T-cell (primary cell): ENCODE data around the gene ARF1. TPM values are rescaled to one million over a fixed set of nuclear protein-coding genes. Genes with fewer than 3 reads are reported as not detected.

Experiments used
- ATAC-seq, 4 experiments: fragments of 200-7000 bp in 3 of 4; fragments of 150-1000 bp in 1 of 4; cut with Tn5 transposase; replicated peaks in 1 of 4; 1 replicate in 3 of 4; 2 replicates in 1 of 4; pipeline ENCODE4 v1.10.0; 2021; ENCODE audit warnings: moderate library complexity in 3 of 4, mild to moderate bottlenecking in 2 of 4, moderate number of reproducible peaks in 1 of 4
- CTCF ChIA-PET, 2 donors: fragments of 300-600 bp; sonication (Branson Sonifier 250); formaldehyde crosslinking; loops; one replicate each; lab custom pipeline; 2022; ENCODE audit warnings: antibody characterized with exemption in 2 of 2; lab: Charles Lee
- POLR2A ChIA-PET, 2 donors: fragments of 300-600 bp; sonication (Branson Sonifier 250); formaldehyde crosslinking; loops; one replicate each; lab custom pipeline; 2022; ENCODE audit warnings: antibody characterized with exemption in 2 of 2; lab: Charles Lee
- DNase-seq, 35 experiments: peaks; one replicate each; pipeline versions ENCODE4 v3.0.0 to v3.0.0-alpha.2; 2013 to 2023
- H3K27ac ChIP-seq: one replicate; pipeline ENCODE4 v1.5.1; 2013; ENCODE audit warnings: low read length
- H3K27me3 ChIP-seq, 2 experiments: replicated peaks in 1 of 2; 1 replicate in 1 of 2; 2 replicates in 1 of 2; pipeline versions ENCODE4 v1.6.1 to v1.7.0; 2013; ENCODE audit warnings: low read length in 1 of 2, mixed read lengths in 1 of 2; ENCODE audit not compliant: control insufficient read depth in 2 of 2, insufficient read depth in 2 of 2; ENCODE audit errors: extremely low read depth in 1 of 2
- H3K36me3 ChIP-seq, 2 donors: 1 replicate in 1 of 2; 2 replicates in 1 of 2; pipeline versions ENCODE4 v1.6.1 to v1.7.0; 2013; ENCODE audit warnings: low read length in 1 of 2; ENCODE audit not compliant: control insufficient read depth in 2 of 2, insufficient read depth in 1 of 2; ENCODE audit errors: extremely low read depth in 1 of 2
- H3K4me1 ChIP-seq, 2 experiments: 1 replicate in 1 of 2; 2 replicates in 1 of 2; pipeline versions ENCODE4 v1.6.1 to v1.7.0; 2013; ENCODE audit warnings: low read length in 2 of 2, mixed read lengths in 1 of 2; ENCODE audit not compliant: insufficient read depth in 2 of 2, control insufficient read depth in 1 of 2; ENCODE audit errors: extremely low read depth in 1 of 2
- H3K4me3 ChIP-seq, 2 donors: 1 replicate in 1 of 2; 2 replicates in 1 of 2; pipeline versions ENCODE4 v1.5.1 to v1.7.0; 2013; ENCODE audit warnings: mild to moderate bottlenecking in 2 of 2, low read length in 1 of 2, moderate library complexity in 1 of 2; ENCODE audit not compliant: control insufficient read depth in 1 of 2; ENCODE audit errors: extremely low read depth in 1 of 2
- H3K9me3 ChIP-seq: 2 replicates; pipeline ENCODE4 v1.7.0; 2013
- H3K27ac Mint-ChIP-seq, 2 donors: one replicate each; pipeline ENCODE4 v1.8.0; 2020 to 2021; ENCODE audit warnings: mild to moderate bottlenecking in 2 of 2, mixed read lengths in 2 of 2
- H3K27me3 Mint-ChIP-seq, 2 donors: one replicate each; pipeline ENCODE4 v1.8.0; 2021 to 2022; ENCODE audit warnings: mixed read lengths in 2 of 2
- H3K36me3 Mint-ChIP-seq: one replicate; pipeline ENCODE4 v1.8.0; 2021; ENCODE audit warnings: mixed read lengths
- H3K4me1 Mint-ChIP-seq, 3 donors: one replicate each; pipeline ENCODE4 v1.8.0; 2020 to 2022; ENCODE audit warnings: mixed read lengths in 3 of 3, mild to moderate bottlenecking in 1 of 3
- H3K4me3 Mint-ChIP-seq, 3 donors: one replicate each; pipeline ENCODE4 v1.8.0; 2020 to 2022; ENCODE audit warnings: mild to moderate bottlenecking in 3 of 3, mixed read lengths in 3 of 3, moderate library complexity in 3 of 3
- H3K9me3 Mint-ChIP-seq, 3 donors: one replicate each; pipeline ENCODE4 v1.8.0; 2020 to 2022; ENCODE audit warnings: mixed read lengths in 3 of 3
- WGBS: methylation state at CpG from one replicate; pipeline ENCODE4 v1.1.5; 2013; ENCODE audit warnings: missing lambda C conversion rate; ENCODE audit not compliant: insufficient coverage; 5-methylcytosine and 5-hydroxymethylcytosine counted together
- total RNA-seq, 35 experiments: library from RNA in 6 of 35; stranded (reverse) in 6 of 35; fragments of 120-200 nt in 1 of 35; gene quantifications; one replicate each; pipeline versions ENCODE4 v1.2.1 to v1.2.4 and lab custom pipeline; 2013 to 2026

ARF1 gene
- total RNA-seq, 5 donors from 2014 or later (not counting 1 experiment from before 2014, with no cell fraction given): 232 to 309 (median 258) TPM

- CTCF ChIA-PET: no interaction called here
- ATAC-seq (no peak), DNase-seq (no peak)
- POLR2A ChIA-PET: interaction anchor here (0.5 to 0.6 kb wide), 2 partner anchors 13 to 32 kb away, joined by 3 read pairs; no protein-coding TSS in a partner anchor
- Histone ChIP-seq H3K4me3 (no peak overlapping the region), H3K4me1 (peaks cover 0 to 2% of the 10 kb centered on the region in 2 experiments), H3K27ac (no peak overlapping the region), H3K36me3 (no peaks in the 10 kb centered on the region), H3K9me3 (no peaks in the 10 kb centered on the region), H3K27me3 (peaks cover 2 to 7% of the 10 kb centered on the region in 2 experiments)
- WGBS: 76% methylated on average over 20 of the region's 23 CpGs
- H3K27ac Mint-ChIP-seq: no peak overlapping the region
- H3K4me3 Mint-ChIP-seq: no peak overlapping the region
- H3K36me3 Mint-ChIP-seq: no peaks in the 10 kb centered on the region
- H3K9me3 Mint-ChIP-seq: no peaks in the 10 kb centered on the region
- peaks cover 2 to 12% (median 11%) of the 10 kb centered on the region in 3 donors for H3K4me1 Mint-ChIP-seq
- no peaks in the 10 kb centered on the region for H3K27me3 Mint-ChIP-seq
Measured at GRCh38 chr1:228073061-228073856, 9.2 kb upstream of the ARF1 start.

GRCh38 chr1:228073857-228074545 lies 8.5 kb upstream of the ARF1 start:
- H3K4me3 Mint-ChIP-seq: no peak overlapping the region
- H3K9me3 ChIP-seq: no peaks in the 10 kb centered on the region
- WGBS: 62% methylated on average over 16 of the region's 16 CpGs
- H3K27me3 ChIP-seq: peaks cover 0 to 5% of the 10 kb centered on the region in 2 experiments
- no peak overlapping the region for H3K27ac ChIP-seq
- ChIA-PET CTCF (interaction anchor here in 1 of 2 donors (0.6 kb wide), 1 partner anchor 299 kb away, joined by 3 read pairs; no protein-coding TSS in a partner anchor), POLR2A (interaction anchor here in 1 of 2 donors (0.6 kb wide), 1 partner anchor 31 kb away, joined by 3 read pairs; no protein-coding TSS in a partner anchor)
- H3K4me1 ChIP-seq: peaks cover 0 to 2% of the 10 kb centered on the region in 2 experiments
- DNase-seq (no peak), ATAC-seq (no peak)
- no peaks in the 10 kb centered on the region for H3K36me3 Mint-ChIP-seq
- no peak overlapping the region for H3K27ac Mint-ChIP-seq
- no peaks in the 10 kb centered on the region for H3K27me3 Mint-ChIP-seq
- no peaks in the 10 kb centered on the region for H3K9me3 Mint-ChIP-seq
- H3K4me3 ChIP-seq: no peak overlapping the region
- H3K36me3 ChIP-seq: no peaks in the 10 kb centered on the region
- peaks cover 5 to 14% (median 11%) of the 10 kb centered on the region in 3 donors for H3K4me1 Mint-ChIP-seq

- no peaks in the 10 kb centered on the region for H3K36me3 Mint-ChIP-seq
- Histone ChIP-seq H3K4me3 (no peak overlapping the region), H3K36me3 (no peaks in the 10 kb centered on the region), H3K27me3 (peaks cover 0 to 5% of the 10 kb centered on the region in 2 experiments), H3K4me1 (peaks cover 0 to 11% of the 10 kb centered on the region in 2 experiments), H3K27ac (no peak overlapping the region), H3K9me3 (no peaks in the 10 kb centered on the region)
- H3K27ac Mint-ChIP-seq: no peak overlapping the region
- no peaks in the 10 kb centered on the region for H3K9me3 Mint-ChIP-seq
- H3K27me3 Mint-ChIP-seq: no peaks in the 10 kb centered on the region
- DNase-seq: no peak
- H3K4me1 Mint-ChIP-seq: peaks cover 11 to 16% (median 12%) of the 10 kb centered on the region in 3 donors
- no peak overlapping the region for H3K4me3 Mint-ChIP-seq
- no peak for ATAC-seq
- WGBS: 61% methylated on average over 13 of the region's 18 CpGs
- ChIA-PET POLR2A (no interaction called here), CTCF (no interaction called here)
Measured at GRCh38 chr1:228074954-228075730, 7.4 kb upstream of the ARF1 start.

- 87% methylated on average over 4 of the region's 9 CpGs for WGBS
- no peak overlapping the region for H3K27ac Mint-ChIP-seq
Measured at GRCh38 chr1:228075801-228076271, 6.7 kb upstream of the ARF1 start.

GRCh38 chr1:228076796-228077430 lies 5.6 kb upstream of the ARF1 start:
- ChIA-PET CTCF (no interaction called here), POLR2A (no interaction called here)
- Mint-ChIP-seq H3K36me3 (no peaks in the 10 kb centered on the region), H3K4me3 (no peak overlapping the region), H3K27ac (no peak overlapping the region), H3K4me1 (peaks cover 14 to 23% (median 19%) of the 10 kb centered on the region in 3 donors), H3K27me3 (no peaks in the 10 kb centered on the region), H3K9me3 (no peaks in the 10 kb centered on the region)
- DNase-seq (no peak), ATAC-seq (no peak)
- WGBS: 86% methylated on average over 9 of the region's 9 CpGs
- Histone ChIP-seq H3K4me3 (no peak overlapping the region), H3K27ac (no peak overlapping the region), H3K36me3 (no peaks in the 10 kb centered on the region), H3K9me3 (no peaks in the 10 kb centered on the region), H3K27me3 (peaks cover 0 to 5% of the 10 kb centered on the region in 2 experiments), H3K4me1 (peaks cover 4 to 28% of the 10 kb centered on the region in 2 experiments)

More at GRCh38 chr1:228075801-228076271, 6.7 kb upstream of the ARF1 start:
- ATAC-seq (no peak), DNase-seq (no peak)
- peaks cover 0 to 18% of the 10 kb centered on the region in 2 experiments for H3K4me1 ChIP-seq
- no peak overlapping the region for H3K4me3 Mint-ChIP-seq
- H3K4me1 Mint-ChIP-seq: peaks cover 11 to 19% (median 13%) of the 10 kb centered on the region in 3 donors
- H3K4me3 ChIP-seq: no peak overlapping the region
- POLR2A ChIA-PET: no interaction called here
- CTCF ChIA-PET: no interaction called here
- peaks cover 0 to 5% of the 10 kb centered on the region in 2 experiments for H3K27me3 ChIP-seq
- H3K9me3 Mint-ChIP-seq: no peaks in the 10 kb centered on the region
- no peaks in the 10 kb centered on the region for H3K9me3 ChIP-seq
- H3K36me3 ChIP-seq: no peaks in the 10 kb centered on the region
- H3K27me3 Mint-ChIP-seq: no peaks in the 10 kb centered on the region
- no peak overlapping the region for H3K27ac ChIP-seq
- no peaks in the 10 kb centered on the region for H3K36me3 Mint-ChIP-seq
